ENCODE measurements around the gene RAPGEF2.

The RAPGEF2 gene

GRCh38 chr4:159204566-159204965, 101.7 kb downstream of the RAPGEF2 start:
- DNase-seq: no peak

- no peak for DNase-seq
These were observed 102.6 kb downstream of the RAPGEF2 start for GRCh38 chr4:159205466-159205865.

GRCh38 chr4:159206427-159206871, 103.6 kb downstream of the RAPGEF2 start:
- no peak for DNase-seq

- DNase-seq: no peak
These were observed 106.4 kb downstream of the RAPGEF2 start for GRCh38 chr4:159209249-159209648.

- DNase-seq: no peak
These were observed 108.1 kb downstream of the RAPGEF2 start for GRCh38 chr4:159210975-159211374.

- DNase-seq: no peak
These were observed 109.9 kb downstream of the RAPGEF2 start for GRCh38 chr4:159212675-159213293.

GRCh38 chr4:159216834-159217233, 114.0 kb downstream of the RAPGEF2 start:
- DNase-seq: no peak

- no peak for DNase-seq
These were observed 117.0 kb downstream of the RAPGEF2 start for GRCh38 chr4:159219862-159220261.

GRCh38 chr4:159220353-159220752, 117.5 kb downstream of the RAPGEF2 start:
- no peak for DNase-seq

GRCh38 chr4:159221280-159221679, 118.4 kb downstream of the RAPGEF2 start:
- DNase-seq: no peak

GRCh38 chr4:159222043-159222552, 119.2 kb downstream of the RAPGEF2 start:
- no peak for DNase-seq

- no peak for DNase-seq
These were observed 121.5 kb downstream of the RAPGEF2 start for GRCh38 chr4:159224408-159224807.

GRCh38 chr4:159227378-159227777, 124.5 kb downstream of the RAPGEF2 start:
- no peak for DNase-seq

- DNase-seq: no peak
These were observed 125.1 kb downstream of the RAPGEF2 start for GRCh38 chr4:159227984-159228383.

GRCh38 chr4:159229164-159229563, 126.3 kb downstream of the RAPGEF2 start:
- no peak for DNase-seq

GRCh38 chr4:159232465-159233106, 129.7 kb downstream of the RAPGEF2 start:
- DNase-seq: no peak

GRCh38 chr4:159235779-159236368, 133.0 kb downstream of the RAPGEF2 start:
- DNase-seq: no peak

GRCh38 chr4:159237975-159238374, 135.1 kb downstream of the RAPGEF2 start:
- no peak for DNase-seq

- no peak for DNase-seq
These were observed 135.8 kb downstream of the RAPGEF2 start for GRCh38 chr4:159238631-159239030.

GRCh38 chr4:159239629-159240028, 136.8 kb downstream of the RAPGEF2 start:
- no peak for DNase-seq

- DNase-seq: no peak
These were observed 137.2 kb downstream of the RAPGEF2 start for GRCh38 chr4:159240046-159240445.

- DNase-seq: no peak
These were observed 137.8 kb downstream of the RAPGEF2 start for GRCh38 chr4:159240687-159241086.

GRCh38 chr4:159242427-159242826, 139.5 kb downstream of the RAPGEF2 start:
- no peak for DNase-seq
